Activated CD8-positive, alpha-beta memory T cell treated with anti-CD3 and anti-CD28 coated beads, Interleukin-2, amount 10 ng/mL, durations not matched to agents 7 days and 5 days (primary cell): ENCODE results near the gene TMEM108. TPM values are rescaled to one million over a fixed set of nuclear protein-coding genes. Genes with fewer than 3 reads are reported as not detected.

Experiments
- ATAC-seq: fragments of 150-1000 bp; cut with Tn5 transposase; one replicate; pipeline ENCODE4 v1.10.0; 2021; ENCODE audit warnings: moderate library complexity
- CTCF ChIA-PET: fragments of 350-600 bp; sonication (Branson Sonifier 250); formaldehyde crosslinking; loops from one replicate; lab custom pipeline; 2021; ENCODE audit warnings: antibody characterized with exemption; lab: Charles Lee
- DNase-seq: peaks from one replicate; pipeline ENCODE4 v3.0.0-alpha.2; 2020
- H3K27ac Mint-ChIP-seq: one replicate; pipeline ENCODE4 v1.8.0; 2021; ENCODE audit warnings: mild to moderate bottlenecking, mixed read lengths
- H3K27me3 Mint-ChIP-seq: one replicate; pipeline ENCODE4 v1.8.0; 2021; ENCODE audit warnings: mixed read lengths
- H3K36me3 Mint-ChIP-seq: one replicate; pipeline ENCODE4 v1.8.0; 2021; ENCODE audit warnings: mild to moderate bottlenecking, mixed read lengths
- H3K4me1 Mint-ChIP-seq: one replicate; pipeline ENCODE4 v1.8.0; 2021; ENCODE audit warnings: mixed read lengths
- H3K4me3 Mint-ChIP-seq: one replicate; pipeline ENCODE4 v1.8.0; 2021; ENCODE audit warnings: mild to moderate bottlenecking, moderate library complexity, mixed read lengths
- H3K9me3 Mint-ChIP-seq: one replicate; pipeline ENCODE4 v1.8.0; 2022; ENCODE audit warnings: low read depth, mixed read lengths
- total RNA-seq, 2 experiments: library from RNA; stranded (reverse); gene quantifications; one replicate each; pipeline ENCODE4 v1.2.3, GENCODE V29; 2021

Gene TMEM108
- total RNA-seq, 2 experiments from 2014 or later: not detected

- Mint-ChIP-seq H3K27me3 (no peaks in the 10 kb centered on the region), H3K9me3 (no peaks in the 10 kb centered on the region), H3K27ac (no peak overlapping the region), H3K36me3 (no peaks in the 10 kb centered on the region), H3K4me1 (peaks cover 12% of the 10 kb centered on the region), H3K4me3 (no peak overlapping the region)
- DNase-seq: no peak
- no peak for ATAC-seq
- CTCF ChIA-PET: no interaction called here
Measured at GRCh38 chr3:133361435-133361834, 323.2 kb downstream of the TMEM108 start.

- Mint-ChIP-seq H3K27me3 (no peaks in the 10 kb centered on the region), H3K4me1 (peaks cover 12% of the 10 kb centered on the region), H3K27ac (no peak overlapping the region), H3K36me3 (no peaks in the 10 kb centered on the region), H3K9me3 (no peaks in the 10 kb centered on the region), H3K4me3 (no peak overlapping the region)
- CTCF ChIA-PET: no interaction called here
- ATAC-seq (no peak), DNase-seq (no peak)
Measured at GRCh38 chr3:133362539-133362938, 324.3 kb downstream of the TMEM108 start.

- no peak overlapping the region for H3K4me3 Mint-ChIP-seq
- no peaks in the 10 kb centered on the region for H3K9me3 Mint-ChIP-seq
- H3K27ac Mint-ChIP-seq: no peak overlapping the region
- CTCF ChIA-PET: no interaction called here
- H3K36me3 Mint-ChIP-seq: no peaks in the 10 kb centered on the region
- peaks cover 12% of the 10 kb centered on the region for H3K4me1 Mint-ChIP-seq
- ATAC-seq (no peak), DNase-seq (no peak)
- no peaks in the 10 kb centered on the region for H3K27me3 Mint-ChIP-seq
Measured at GRCh38 chr3:133364704-133365103, 326.5 kb downstream of the TMEM108 start.

- CTCF ChIA-PET: no interaction called here
- no peaks in the 10 kb centered on the region for H3K27me3 Mint-ChIP-seq
- H3K4me1 Mint-ChIP-seq: peaks cover 11% of the 10 kb centered on the region
- no peak for DNase-seq
- H3K27ac Mint-ChIP-seq: no peak overlapping the region
- H3K4me3 Mint-ChIP-seq: no peak overlapping the region
- H3K36me3 Mint-ChIP-seq: no peaks in the 10 kb centered on the region
- H3K9me3 Mint-ChIP-seq: no peaks in the 10 kb centered on the region
- ATAC-seq: no peak
Measured at GRCh38 chr3:133366921-133367320, 328.7 kb downstream of the TMEM108 start.

- no peak overlapping the region for H3K27ac Mint-ChIP-seq
- CTCF ChIA-PET: no interaction called here
- H3K27me3 Mint-ChIP-seq: no peaks in the 10 kb centered on the region
- no peak for ATAC-seq
- H3K9me3 Mint-ChIP-seq: no peaks in the 10 kb centered on the region
- H3K4me1 Mint-ChIP-seq: peaks cover 6% of the 10 kb centered on the region
- no peaks in the 10 kb centered on the region for H3K36me3 Mint-ChIP-seq
- DNase-seq: no peak
- no peak overlapping the region for H3K4me3 Mint-ChIP-seq
Measured at GRCh38 chr3:133367403-133367802, 329.2 kb downstream of the TMEM108 start.

- H3K27ac Mint-ChIP-seq: no peak overlapping the region
- DNase-seq (no peak), ATAC-seq (no peak)
- H3K36me3 Mint-ChIP-seq: no peaks in the 10 kb centered on the region
- no peaks in the 10 kb centered on the region for H3K27me3 Mint-ChIP-seq
- CTCF ChIA-PET: no interaction called here
- H3K4me3 Mint-ChIP-seq: no peak overlapping the region
- H3K9me3 Mint-ChIP-seq: no peaks in the 10 kb centered on the region
- H3K4me1 Mint-ChIP-seq: peaks cover 1% of the 10 kb centered on the region
Measured at GRCh38 chr3:133367956-133368355, 329.8 kb downstream of the TMEM108 start.

- Mint-ChIP-seq H3K27ac (no peak overlapping the region), H3K9me3 (no peaks in the 10 kb centered on the region), H3K4me1 (no peaks in the 10 kb centered on the region), H3K27me3 (no peaks in the 10 kb centered on the region), H3K4me3 (no peak overlapping the region), H3K36me3 (no peaks in the 10 kb centered on the region)
- CTCF ChIA-PET: no interaction called here
- DNase-seq (no peak), ATAC-seq (no peak)
Measured at GRCh38 chr3:133368371-133369067, 330.3 kb downstream of the TMEM108 start.

- Mint-ChIP-seq H3K9me3 (no peaks in the 10 kb centered on the region), H3K4me3 (no peak overlapping the region), H3K27me3 (no peaks in the 10 kb centered on the region), H3K27ac (no peak overlapping the region), H3K36me3 (no peaks in the 10 kb centered on the region), H3K4me1 (no peaks in the 10 kb centered on the region)
- DNase-seq (no peak), ATAC-seq (no peak)
- CTCF ChIA-PET: no interaction called here
Measured at GRCh38 chr3:133369068-133369440, 330.9 kb downstream of the TMEM108 start.

GRCh38 chr3:133371181-133371580 lies 333.0 kb downstream of the TMEM108 start:
- CTCF ChIA-PET: no interaction called here
- Mint-ChIP-seq H3K9me3 (no peaks in the 10 kb centered on the region), H3K4me3 (no peak overlapping the region), H3K27ac (no peak overlapping the region), H3K27me3 (no peaks in the 10 kb centered on the region), H3K4me1 (no peaks in the 10 kb centered on the region), H3K36me3 (no peaks in the 10 kb centered on the region)
- no peak for ATAC-seq
- no peak for DNase-seq

GRCh38 chr3:133371676-133372075 lies 333.5 kb downstream of the TMEM108 start:
- no peak for ATAC-seq
- Mint-ChIP-seq H3K9me3 (no peaks in the 10 kb centered on the region), H3K27me3 (no peaks in the 10 kb centered on the region), H3K4me1 (no peaks in the 10 kb centered on the region), H3K36me3 (no peaks in the 10 kb centered on the region), H3K27ac (no peak overlapping the region), H3K4me3 (no peak overlapping the region)
- no peak for DNase-seq
- CTCF ChIA-PET: no interaction called here

GRCh38 chr3:133374708-133375402 lies 336.7 kb downstream of the TMEM108 start:
- no peak for DNase-seq
- H3K4me1 Mint-ChIP-seq: no peaks in the 10 kb centered on the region
- CTCF ChIA-PET: no interaction called here
- H3K9me3 Mint-ChIP-seq: no peaks in the 10 kb centered on the region
- H3K36me3 Mint-ChIP-seq: no peaks in the 10 kb centered on the region
- no peak overlapping the region for H3K4me3 Mint-ChIP-seq
- no peak for ATAC-seq
- H3K27me3 Mint-ChIP-seq: no peaks in the 10 kb centered on the region
- no peak overlapping the region for H3K27ac Mint-ChIP-seq

GRCh38 chr3:133375403-133375745 lies 337.2 kb downstream of the TMEM108 start:
- no peaks in the 10 kb centered on the region for H3K4me1 Mint-ChIP-seq
- no peaks in the 10 kb centered on the region for H3K9me3 Mint-ChIP-seq
- H3K4me3 Mint-ChIP-seq: no peak overlapping the region
- DNase-seq: no peak
- no peak overlapping the region for H3K27ac Mint-ChIP-seq
- ATAC-seq: no peak
- CTCF ChIA-PET: no interaction called here
- no peaks in the 10 kb centered on the region for H3K36me3 Mint-ChIP-seq
- H3K27me3 Mint-ChIP-seq: no peaks in the 10 kb centered on the region

GRCh38 chr3:133376810-133377209 lies 338.6 kb downstream of the TMEM108 start:
- Mint-ChIP-seq H3K4me3 (no peak overlapping the region), H3K27me3 (no peaks in the 10 kb centered on the region), H3K4me1 (no peaks in the 10 kb centered on the region), H3K27ac (no peak overlapping the region), H3K36me3 (no peaks in the 10 kb centered on the region), H3K9me3 (no peaks in the 10 kb centered on the region)
- no peak for ATAC-seq
- CTCF ChIA-PET: interaction anchor here (2.7 kb wide), 1 partner anchor 11 kb away, joined by 5 read pairs; no protein-coding TSS in a partner anchor
- DNase-seq: no peak

GRCh38 chr3:133377396-133377795 lies 339.2 kb downstream of the TMEM108 start:
- DNase-seq (no peak), ATAC-seq (no peak)
- CTCF ChIA-PET: interaction anchor here (2.7 kb wide), 1 partner anchor 12 kb away, joined by 5 read pairs; no protein-coding TSS in a partner anchor
- no peaks in the 10 kb centered on the region for H3K4me1 Mint-ChIP-seq
- H3K4me3 Mint-ChIP-seq: no peak overlapping the region
- H3K27me3 Mint-ChIP-seq: no peaks in the 10 kb centered on the region
- H3K27ac Mint-ChIP-seq: no peak overlapping the region
- no peaks in the 10 kb centered on the region for H3K9me3 Mint-ChIP-seq
- H3K36me3 Mint-ChIP-seq: no peaks in the 10 kb centered on the region
